SK-N-SH treated with all-trans-retinoic acid at 6 μM for 48 hours (cell line): ENCODE data around the gene EDEM3.

Experiments
- ATAC-seq: fragments of 200-7000 bp; cut with Tn5 transposase; 3 replicates; pipeline ENCODE4 v1.9.1; 2020; ENCODE audit warnings: mild to moderate bottlenecking, moderate library complexity
- ARNTL ChIP-seq: fragments of 450-650 bp; formaldehyde crosslinking; IDR thresholded peaks from 2 replicates; pipeline ENCODE4 v1.5.0; 2020; ENCODE audit warnings: low read depth, mild to moderate bottlenecking, moderate library complexity, borderline replicate concordance
- BACH2 ChIP-seq: fragments of 250-450 bp; sonication (Bioruptor Pico); IDR thresholded peaks from 2 replicates; pipeline ENCODE4 v1.9.0; 2021; ENCODE audit warnings: mild to moderate bottlenecking, borderline replicate concordance
- CREB5 ChIP-seq: fragments of 250-450 bp; sonication (Bioruptor Pico); IDR thresholded peaks from 2 replicates; pipeline ENCODE4 v1.5.1; 2020; ENCODE audit warnings: low read depth, mild to moderate bottlenecking, moderate library complexity
- CSDC2 ChIP-seq: fragments of 250-450 bp; sonication (Bioruptor Pico); IDR thresholded peaks from 2 replicates; pipeline ENCODE4 v1.5.0; 2020; ENCODE audit warnings: mild to moderate bottlenecking, moderate library complexity
- CSRNP3 ChIP-seq: fragments of 250-450 bp; sonication (Bioruptor Pico); IDR thresholded peaks from 2 replicates; pipeline ENCODE4 v1.5.1; 2021; ENCODE audit warnings: mild to moderate bottlenecking, moderate library complexity
- OSR1 ChIP-seq: fragments of 250-450 bp; sonication (Bioruptor Pico); IDR thresholded peaks from 2 replicates; pipeline ENCODE4 v1.8.0; 2022; ENCODE audit warnings: moderate library complexity, mild to moderate bottlenecking, inconsistent platforms
- PATZ1 ChIP-seq: fragments of 250-450 bp; sonication (Bioruptor Pico); IDR thresholded peaks from 2 replicates; pipeline ENCODE4 v1.8.0; 2020; ENCODE audit warnings: mild to moderate bottlenecking, moderate library complexity, borderline replicate concordance
- POU6F1 ChIP-seq: fragments of 250-450 bp; sonication (Bioruptor Pico); IDR thresholded peaks from 2 replicates; pipeline ENCODE4 v1.8.0; 2021; ENCODE audit warnings: low read depth, mild to moderate bottlenecking, moderate library complexity, borderline replicate concordance
- PPARA ChIP-seq: fragments of 250-450 bp; sonication (Bioruptor Pico); IDR thresholded peaks from 2 replicates; pipeline ENCODE4 v1.5.0; 2020; ENCODE audit warnings: mild to moderate bottlenecking, borderline replicate concordance
- RARB ChIP-seq: fragments of 250-450 bp; sonication (Bioruptor Pico); IDR thresholded peaks from 2 replicates; pipeline ENCODE4 v1.8.0; 2021; ENCODE audit warnings: mild to moderate bottlenecking, moderate library complexity
- SNAI2 ChIP-seq: fragments of 250-450 bp; sonication (Bioruptor Pico); IDR thresholded peaks from 2 replicates; pipeline ENCODE4 v1.5.0; 2020; ENCODE audit warnings: mild to moderate bottlenecking, moderate library complexity
- TCF4 ChIP-seq: fragments of 250-450 bp; sonication (Bioruptor Pico); IDR thresholded peaks from 2 replicates; pipeline ENCODE4 v1.8.0; 2021; ENCODE audit warnings: mild to moderate bottlenecking, moderate library complexity, borderline replicate concordance
- TSHZ2 ChIP-seq: fragments of 250-450 bp; sonication (Bioruptor Pico); IDR thresholded peaks from 2 replicates; pipeline ENCODE4 v1.5.0; 2020; ENCODE audit warnings: mild to moderate bottlenecking, moderate library complexity
- ZFP3 ChIP-seq: fragments of 250-450 bp; sonication (Bioruptor Pico); IDR thresholded peaks from 2 replicates; pipeline ENCODE4 v1.5.0; 2020; ENCODE audit warnings: mild to moderate bottlenecking, moderate library complexity
- ZFP30 ChIP-seq: fragments of 450-650 bp; formaldehyde crosslinking; IDR thresholded peaks from 2 replicates; pipeline ENCODE4 v1.5.0; 2022; ENCODE audit warnings: mild to moderate bottlenecking, moderate library complexity
- ZNF565 ChIP-seq: fragments of 450-650 bp; formaldehyde crosslinking; conservative IDR thresholded peaks from 2 replicates; pipeline ENCODE4 v1.5.0; 2020; ENCODE audit warnings: low read depth, mild to moderate bottlenecking, moderate library complexity
- ZNF70 ChIP-seq: fragments of 450-650 bp; formaldehyde crosslinking; IDR thresholded peaks from 2 replicates; pipeline ENCODE4 v1.5.0; 2020; ENCODE audit warnings: mild to moderate bottlenecking, moderate library complexity
- ZNF8 ChIP-seq: fragments of 450-650 bp; formaldehyde crosslinking; IDR thresholded peaks from 2 replicates; pipeline ENCODE4 v1.5.0; 2020; ENCODE audit warnings: mild to moderate bottlenecking, moderate library complexity

Gene EDEM3

GRCh38 chr1:184646824-184647223 is 107.8 kb downstream of the EDEM3 start:
- TF ChIP-seq CREB5 (CRISPR knock-in tag) = no peak
- no peak for TF ChIP-seq PPARA (CRISPR knock-in tag)
- no peak for TF ChIP-seq PATZ1 (CRISPR knock-in tag)
- no peak for TF ChIP-seq POU6F1 (CRISPR knock-in tag)
- no peak for TF ChIP-seq ZNF565 (CRISPR knock-in tag)
- TF ChIP-seq RARB = no peak
- TF ChIP-seq OSR1 = no peak
- no peak for TF ChIP-seq TSHZ2 (CRISPR knock-in tag)
- TF ChIP-seq CSDC2 (CRISPR knock-in tag) = no peak
- no peak for TF ChIP-seq BACH2 (CRISPR knock-in tag)
- no peak for TF ChIP-seq TCF4 (CRISPR knock-in tag)
- TF ChIP-seq ZFP30 (CRISPR knock-in tag) = no peak
- ATAC-seq = no peak

GRCh38 chr1:184646178-184646701 is 108.4 kb downstream of the EDEM3 start:
- no peak for ATAC-seq
- TF ChIP-seq TCF4 (CRISPR knock-in tag) (no peak), ZNF70 (CRISPR knock-in tag) (no peak)
- TF ChIP-seq, all 23 proteins: peak for 0

GRCh38 chr1:184644771-184645170 is 109.9 kb downstream of the EDEM3 start:
- TF ChIP-seq ZNF565 (CRISPR knock-in tag) (no peak), TSHZ2 (CRISPR knock-in tag) (no peak), SNAI2 (CRISPR knock-in tag) (no peak), PPARA (CRISPR knock-in tag) (no peak), RARB (no peak), ZFP3 (CRISPR knock-in tag) (no peak), ZFP30 (CRISPR knock-in tag) (no peak), OSR1 (no peak), ZNF70 (CRISPR knock-in tag) (no peak), POU6F1 (CRISPR knock-in tag) (no peak), ZNF8 (CRISPR knock-in tag) (no peak), CSDC2 (CRISPR knock-in tag) (no peak), TCF4 (CRISPR knock-in tag) (no peak), BACH2 (CRISPR knock-in tag) (no peak), CSRNP3 (CRISPR knock-in tag) (no peak), CREB5 (CRISPR knock-in tag) (no peak), ARNTL (CRISPR knock-in tag) (no peak)
- TF ChIP-seq, all 23 proteins: peak for 0
- no peak for ATAC-seq
